Measurements from ENCODE around the gene RNU6-8.

Gene RNU6-8

DNA sequence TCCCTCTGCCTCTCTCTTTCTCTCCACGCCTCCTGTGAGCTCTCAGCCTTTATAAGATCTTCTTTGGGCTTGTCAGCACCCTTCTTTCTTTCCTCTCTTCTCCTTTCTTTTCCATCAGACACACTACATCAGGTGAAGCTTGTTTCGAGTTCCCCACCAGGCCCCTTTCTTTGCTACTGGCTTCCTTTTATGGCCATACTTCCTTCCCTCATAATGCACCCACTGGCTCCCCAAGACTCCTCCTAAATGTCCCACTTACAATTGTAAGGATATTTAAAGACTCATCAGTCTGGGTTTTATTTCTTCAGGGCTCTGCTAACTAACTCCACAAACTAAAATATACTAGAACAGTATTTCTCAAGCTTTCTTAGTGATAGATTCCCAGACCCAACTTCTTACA, 3.5 kb upstream of the RNU6-8 start:
- 70% methylated on average over 2 of the region's 2 CpGs for WGBS (ENCODE audit: insufficient coverage)
- POLR2A ChIA-PET = interaction anchor here (0.6 kb wide), 1 partner anchor 949 kb away, joined by 3 read pairs; no protein-coding TSS in a partner anchor
- H3K4me3 ChIP-seq (ENCODE audit: control insufficient read depth in 1 of 7, extremely low read depth in 1 of 7, insufficient read depth in 4 of 7, low read depth in 2 of 7, low read length in 6 of 7) = no peak overlapping the region
- CTCF ChIA-PET = interaction anchor here (0.6 kb wide), 1 partner anchor 128 kb away, joined by 3 read pairs; no protein-coding TSS in a partner anchor
- peaks cover 16 to 37% (median 26%) of the 10 kb centered on the region in 4 experiments for H3K4me1 ChIP-seq (ENCODE audit: control extremely low read depth in 1 of 4, control insufficient read depth in 4 of 4, insufficient read depth in 4 of 4, low read length in 3 of 4)
- no peaks in the 10 kb centered on the region for H3K9me3 ChIP-seq (ENCODE audit: control extremely low read depth in 1 of 5, control insufficient read depth in 4 of 5, insufficient read depth in 2 of 5, low read depth in 1 of 5, low read length in 4 of 5)
- H3K27me3 ChIP-seq (replicated peaks in 2 of 5; ENCODE audit: control insufficient read depth in 4 of 5, insufficient read depth in 5 of 5, low read length in 4 of 5) = no peaks in the 10 kb centered on the region
- DNase-seq = no peak
- no peaks in the 10 kb centered on the region for H3K36me3 ChIP-seq (ENCODE audit: control insufficient read depth in 4 of 4, insufficient read depth in 4 of 4, low read length in 3 of 4)
- no peak overlapping the region for H3K27ac ChIP-seq (ENCODE audit: insufficient read depth in 1 of 2, low read depth in 1 of 2, low read length in 2 of 2, poor library complexity in 1 of 2, severe bottlenecking in 2 of 2)

GRCh38 chr14:32205984-32206383, 2.9 kb upstream of the RNU6-8 start:
- Histone ChIP-seq H3K4me1 (ENCODE audit: control extremely low read depth in 1 of 4, control insufficient read depth in 4 of 4, insufficient read depth in 4 of 4, low read length in 3 of 4) (peaks cover 16 to 43% (median 31%) of the 10 kb centered on the region in 4 experiments), H3K36me3 (ENCODE audit: control insufficient read depth in 4 of 4, insufficient read depth in 4 of 4, low read length in 3 of 4) (no peaks in the 10 kb centered on the region), H3K9me3 (ENCODE audit: control extremely low read depth in 1 of 5, control insufficient read depth in 4 of 5, insufficient read depth in 2 of 5, low read depth in 1 of 5, low read length in 4 of 5) (no peaks in the 10 kb centered on the region), H3K27ac (ENCODE audit: insufficient read depth in 1 of 2, low read depth in 1 of 2, low read length in 2 of 2, poor library complexity in 1 of 2, severe bottlenecking in 2 of 2) (no peak overlapping the region), H3K27me3 (replicated peaks in 2 of 5; ENCODE audit: control insufficient read depth in 4 of 5, insufficient read depth in 5 of 5, low read length in 4 of 5) (no peaks in the 10 kb centered on the region), H3K4me3 (ENCODE audit: control insufficient read depth in 1 of 7, extremely low read depth in 1 of 7, insufficient read depth in 4 of 7, low read depth in 2 of 7, low read length in 6 of 7) (no peak overlapping the region)
- no peak for DNase-seq
- CTCF ChIA-PET = no interaction called here
- WGBS (ENCODE audit: insufficient coverage) = 83% methylated on average over 4 of the region's 4 CpGs
- POLR2A ChIA-PET = interaction anchor here (0.6 kb wide), 1 partner anchor 950 kb away, joined by 3 read pairs; no protein-coding TSS in a partner anchor

DNA sequence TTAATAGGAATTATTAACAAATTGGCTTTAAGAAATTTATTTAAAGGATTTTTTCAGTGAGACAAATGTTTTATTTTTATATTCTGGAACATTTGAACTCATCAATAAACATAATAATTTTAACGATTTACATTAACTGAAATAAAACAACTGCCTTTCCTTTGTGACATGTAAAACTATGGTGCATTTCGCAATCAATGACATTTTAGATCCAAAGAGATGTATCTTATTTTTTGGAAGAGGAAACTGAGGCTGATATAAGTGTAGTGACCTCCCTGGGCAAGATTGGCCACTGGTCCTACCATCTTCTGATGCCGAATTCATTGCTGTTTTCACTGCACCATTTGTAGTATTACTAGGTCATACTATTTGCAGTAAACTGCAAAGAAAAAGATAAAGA, 2.5 kb upstream of the RNU6-8 start:
- CTCF ChIA-PET = no interaction called here
- no peak overlapping the region for H3K27ac ChIP-seq (ENCODE audit: insufficient read depth in 1 of 2, low read depth in 1 of 2, low read length in 2 of 2, poor library complexity in 1 of 2, severe bottlenecking in 2 of 2)
- H3K9me3 ChIP-seq (ENCODE audit: control extremely low read depth in 1 of 5, control insufficient read depth in 4 of 5, insufficient read depth in 2 of 5, low read depth in 1 of 5, low read length in 4 of 5) = no peaks in the 10 kb centered on the region
- no peaks in the 10 kb centered on the region for H3K36me3 ChIP-seq (ENCODE audit: control insufficient read depth in 4 of 4, insufficient read depth in 4 of 4, low read length in 3 of 4)
- DNase-seq = no peak
- no peaks in the 10 kb centered on the region for H3K27me3 ChIP-seq (replicated peaks in 2 of 5; ENCODE audit: control insufficient read depth in 4 of 5, insufficient read depth in 5 of 5, low read length in 4 of 5)
- peaks cover 16 to 47% (median 32%) of the 10 kb centered on the region in 4 experiments for H3K4me1 ChIP-seq (ENCODE audit: control extremely low read depth in 1 of 4, control insufficient read depth in 4 of 4, insufficient read depth in 4 of 4, low read length in 3 of 4)
- H3K4me3 ChIP-seq (ENCODE audit: control insufficient read depth in 1 of 7, extremely low read depth in 1 of 7, insufficient read depth in 4 of 7, low read depth in 2 of 7, low read length in 6 of 7) = no peak overlapping the region
- WGBS (ENCODE audit: insufficient coverage) = 86% methylated on average over 1 of the region's 3 CpGs
- POLR2A ChIA-PET = no interaction called here

GRCh38 chr14:32203928-32204357, 874 bp upstream of the RNU6-8 start:
- Histone ChIP-seq H3K27ac (ENCODE audit: insufficient read depth in 1 of 2, low read depth in 1 of 2, low read length in 2 of 2, poor library complexity in 1 of 2, severe bottlenecking in 2 of 2) (peak overlapping the region; percentile 99 to 100), H3K27me3 (replicated peaks in 2 of 5; ENCODE audit: control insufficient read depth in 4 of 5, insufficient read depth in 5 of 5, low read length in 4 of 5) (no peaks in the 10 kb centered on the region), H3K9me3 (ENCODE audit: control extremely low read depth in 1 of 5, control insufficient read depth in 4 of 5, insufficient read depth in 2 of 5, low read depth in 1 of 5, low read length in 4 of 5) (no peaks in the 10 kb centered on the region), H3K36me3 (ENCODE audit: control insufficient read depth in 4 of 4, insufficient read depth in 4 of 4, low read length in 3 of 4) (no peaks in the 10 kb centered on the region), H3K4me1 (ENCODE audit: control extremely low read depth in 1 of 4, control insufficient read depth in 4 of 4, insufficient read depth in 4 of 4, low read length in 3 of 4) (peaks cover 22 to 55% (median 35%) of the 10 kb centered on the region in 4 experiments), H3K4me3 (ENCODE audit: control insufficient read depth in 1 of 7, extremely low read depth in 1 of 7, insufficient read depth in 4 of 7, low read depth in 2 of 7, low read length in 6 of 7) (peak overlapping the region in 6 of 7 experiments; percentile 81 to 99 (median 82))
- ChIA-PET POLR2A (no interaction called here), CTCF (interaction anchor here (1.0 to 1.9 kb wide), 3 partner anchors 8 to 131 kb away, joined by 3 to 6 read pairs (median 3); no protein-coding TSS in a partner anchor)
- peak; percentile 9 to 52 (median 42) for DNase-seq
- WGBS (ENCODE audit: insufficient coverage) = 2% methylated on average over 8 of the region's 14 CpGs

GRCh38 chr14:32202491-32202997, 525 bp downstream of the RNU6-8 start:
- Histone ChIP-seq H3K9me3 (ENCODE audit: control extremely low read depth in 1 of 5, control insufficient read depth in 4 of 5, insufficient read depth in 2 of 5, low read depth in 1 of 5, low read length in 4 of 5) (no peaks in the 10 kb centered on the region), H3K4me3 (ENCODE audit: control insufficient read depth in 1 of 7, extremely low read depth in 1 of 7, insufficient read depth in 4 of 7, low read depth in 2 of 7, low read length in 6 of 7) (peak overlapping the region in 6 of 7 experiments; percentile 81 to 99 (median 88)), H3K27ac (ENCODE audit: insufficient read depth in 1 of 2, low read depth in 1 of 2, low read length in 2 of 2, poor library complexity in 1 of 2, severe bottlenecking in 2 of 2) (peak overlapping the region; percentile 92 to 100), H3K27me3 (replicated peaks in 2 of 5; ENCODE audit: control insufficient read depth in 4 of 5, insufficient read depth in 5 of 5, low read length in 4 of 5) (no peaks in the 10 kb centered on the region), H3K36me3 (ENCODE audit: control insufficient read depth in 4 of 4, insufficient read depth in 4 of 4, low read length in 3 of 4) (no peaks in the 10 kb centered on the region), H3K4me1 (ENCODE audit: control extremely low read depth in 1 of 4, control insufficient read depth in 4 of 4, insufficient read depth in 4 of 4, low read length in 3 of 4) (peaks cover 22 to 55% (median 35%) of the 10 kb centered on the region in 4 experiments)
- 0% methylated on average over 8 of the region's 8 CpGs for WGBS (ENCODE audit: insufficient coverage)
- ChIA-PET CTCF (interaction anchor here (1.3 to 1.9 kb wide), 2 partner anchors 10 to 129 kb away, joined by 3 to 6 read pairs; no protein-coding TSS in a partner anchor), POLR2A (no interaction called here)
- DNase-seq = peak in 1 of 3 donors; percentile 14

DNA sequence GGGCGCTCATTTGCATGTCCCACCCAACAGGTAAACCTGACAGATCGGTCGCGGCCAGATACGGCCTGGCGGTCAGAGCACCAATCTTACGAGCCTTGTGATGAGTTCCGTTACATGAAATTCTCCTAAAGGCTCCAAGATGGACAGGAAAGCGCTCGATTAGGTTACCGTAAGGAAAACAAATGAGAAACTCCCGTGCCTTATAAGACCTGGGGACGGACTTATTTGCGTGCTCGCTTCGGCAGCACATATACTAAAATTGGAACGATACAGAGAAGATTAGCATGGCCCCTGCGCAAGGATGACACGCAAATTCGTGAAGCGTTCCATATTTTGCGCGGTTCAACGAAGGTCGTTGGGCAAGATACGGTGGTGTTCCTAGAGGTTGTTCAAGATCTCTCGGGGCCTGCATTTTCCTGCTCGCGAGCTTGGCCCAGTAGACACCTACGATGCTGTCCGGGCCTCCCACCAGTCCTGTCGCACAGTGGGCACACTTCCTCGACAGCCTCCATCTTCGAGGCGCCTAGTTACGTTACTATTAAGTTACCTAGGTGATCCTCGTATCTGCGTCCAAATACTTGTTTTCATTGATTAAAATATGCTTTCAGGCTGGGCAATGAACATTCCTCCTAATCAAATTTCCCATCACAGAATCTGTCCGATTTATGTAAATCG, 1.1 kb downstream of the RNU6-8 start, which contains the start of gene RNU6-7:
TSS of gene RNU6-7 (plus strand) at position 230 of the 675 bp plus-strand sequence.
- peak within 1 kb of the TSS; percentile 57 to 99 (median 83) for H3K4me3 ChIP-seq (ENCODE audit: control insufficient read depth in 1 of 7, extremely low read depth in 1 of 7, insufficient read depth in 4 of 7, low read depth in 2 of 7, low read length in 6 of 7)
- H3K36me3 ChIP-seq (ENCODE audit: control insufficient read depth in 4 of 4, insufficient read depth in 4 of 4, low read length in 3 of 4) = no peaks in the 10 kb centered on the region
- H3K4me1 ChIP-seq (ENCODE audit: control extremely low read depth in 1 of 4, control insufficient read depth in 4 of 4, insufficient read depth in 4 of 4, low read length in 3 of 4) = peaks cover 22 to 55% (median 35%) of the 10 kb centered on the region in 4 experiments
- POLR2A ChIA-PET = no interaction called here
- under 1% methylated on average over 37 of the region's 40 CpGs for WGBS (ENCODE audit: insufficient coverage)
- H3K27ac ChIP-seq (ENCODE audit: insufficient read depth in 1 of 2, low read depth in 1 of 2, low read length in 2 of 2, poor library complexity in 1 of 2, severe bottlenecking in 2 of 2) = peak within 1 kb of the TSS; percentile 92 to 100
- peak; percentile 50 to 76 (median 59) for DNase-seq
- no peaks in the 10 kb centered on the region for H3K9me3 ChIP-seq (ENCODE audit: control extremely low read depth in 1 of 5, control insufficient read depth in 4 of 5, insufficient read depth in 2 of 5, low read depth in 1 of 5, low read length in 4 of 5)
- CTCF ChIA-PET = interaction anchor here (1.9 kb wide), 1 partner anchor 10 kb away, joined by 6 read pairs; no protein-coding TSS in a partner anchor
- no peaks in the 10 kb centered on the region for H3K27me3 ChIP-seq (replicated peaks in 2 of 5; ENCODE audit: control insufficient read depth in 4 of 5, insufficient read depth in 5 of 5, low read length in 4 of 5)

All from common myeloid progenitor, CD34-positive (primary cell).